Chondrocyte (in vitro differentiated cells): ENCODE results near the gene SKOR1. TPM values are rescaled to one million over a fixed set of nuclear protein-coding genes. Genes with fewer than 3 reads are reported as not detected.
A peak's percentile ranks its signal among the peaks of the same experiment; 100 is the strongest.

ENCODE experiments used
- DNase-seq: peaks from one replicate; pipeline ENCODE4 v3.0.0; 2021; ENCODE audit warnings: mixed read lengths, low spot score
- H3K27ac Mint-ChIP-seq: one replicate; pipeline ENCODE4 v1.8.0; 2021; ENCODE audit warnings: mild to moderate bottlenecking, moderate library complexity, mixed read lengths; ENCODE audit not compliant: unreplicated experiment
- H3K27me3 Mint-ChIP-seq: 2 replicates; pipeline ENCODE4 v1.8.0; 2021; ENCODE audit warnings: low read depth, mixed read lengths
- H3K36me3 Mint-ChIP-seq: 2 replicates; pipeline ENCODE4 v1.8.0; 2021; ENCODE audit warnings: low read depth, mixed read lengths
- H3K4me1 Mint-ChIP-seq: 2 replicates; pipeline ENCODE4 v1.8.0; 2021; ENCODE audit warnings: low read depth, mild to moderate bottlenecking, mixed read lengths
- H3K4me3 Mint-ChIP-seq: one replicate; pipeline ENCODE4 v1.8.0; 2021; ENCODE audit warnings: mild to moderate bottlenecking, moderate library complexity, mixed read lengths; ENCODE audit not compliant: unreplicated experiment
- H3K9me3 Mint-ChIP-seq: 2 replicates; pipeline ENCODE4 v1.8.0; 2021; ENCODE audit warnings: low read depth, mixed read lengths
- total RNA-seq: library from RNA; stranded (reverse); gene quantifications from 3 replicates; pipeline ENCODE4 v1.2.1, GENCODE V29; 2021
- TF ChIP-seq, protein P1 (sequence below): fragments of 200-600 bp; sonication (generic); IDR thresholded peaks from 2 replicates; pipeline ENCODE4 v1.5.0; 2021; ENCODE audit warnings: antibody characterized with exemption, mild to moderate bottlenecking, moderate library complexity

SKOR1 gene
- total RNA-seq, 1 donor from 2014 or later, result 0.22 TPM

DNA sequence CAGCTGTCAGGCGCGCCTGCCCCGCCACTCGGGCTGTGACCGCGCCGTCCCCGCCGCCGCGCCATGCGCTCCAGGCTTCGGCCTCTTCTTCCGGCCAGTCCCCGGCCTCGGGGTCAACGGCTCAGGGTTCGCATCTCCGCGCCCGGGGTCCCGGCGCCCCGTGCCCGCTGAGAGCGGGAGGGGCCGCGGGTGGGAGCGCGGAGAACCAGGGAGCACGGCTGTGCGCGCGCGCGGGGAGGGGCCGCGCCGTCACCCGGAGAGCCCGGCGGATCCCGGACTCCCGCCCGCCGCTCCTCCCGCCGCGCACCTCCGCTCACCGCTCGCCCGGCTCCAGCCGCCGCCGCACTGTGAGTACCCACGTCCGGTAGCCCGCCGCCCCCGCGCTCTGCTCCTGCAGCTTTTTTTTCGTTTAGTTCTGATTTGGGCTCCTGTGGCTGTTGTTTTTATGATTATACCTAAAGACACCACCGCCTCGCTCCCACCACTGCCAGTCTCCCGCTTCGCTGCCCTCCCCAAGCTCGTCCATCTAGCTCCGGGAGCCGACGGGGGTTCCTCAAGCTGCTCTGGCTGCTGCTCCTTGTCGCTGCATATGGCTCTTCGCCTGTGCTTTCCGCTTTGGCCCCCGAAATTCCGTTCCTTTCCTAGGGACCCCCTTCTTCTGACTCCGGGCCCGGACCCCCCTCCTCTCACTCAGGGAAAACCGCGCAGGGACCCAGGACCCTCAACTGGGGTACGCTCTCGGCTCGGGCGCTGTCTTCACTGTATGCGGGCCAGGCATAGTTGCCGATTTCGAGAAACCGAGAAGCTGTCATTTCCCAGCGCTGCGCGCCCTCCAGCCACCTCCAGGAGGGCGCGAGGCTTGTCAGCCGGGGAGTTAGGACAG, 1.8 kb upstream of the SKOR1 start:
- Mint-ChIP-seq H3K36me3 (peaks cover 4% of the 10 kb centered on the region), H3K9me3 (no peaks in the 10 kb centered on the region), H3K27me3 (peaks cover 62% of the 10 kb centered on the region), H3K27ac (no peak overlapping the region), H3K4me3 (peak overlapping the region; percentile 57), H3K4me1 (peaks cover 38% of the 10 kb centered on the region)
- DNase-seq, result peak; percentile 72
- TF ChIP-seq, protein P1, sequence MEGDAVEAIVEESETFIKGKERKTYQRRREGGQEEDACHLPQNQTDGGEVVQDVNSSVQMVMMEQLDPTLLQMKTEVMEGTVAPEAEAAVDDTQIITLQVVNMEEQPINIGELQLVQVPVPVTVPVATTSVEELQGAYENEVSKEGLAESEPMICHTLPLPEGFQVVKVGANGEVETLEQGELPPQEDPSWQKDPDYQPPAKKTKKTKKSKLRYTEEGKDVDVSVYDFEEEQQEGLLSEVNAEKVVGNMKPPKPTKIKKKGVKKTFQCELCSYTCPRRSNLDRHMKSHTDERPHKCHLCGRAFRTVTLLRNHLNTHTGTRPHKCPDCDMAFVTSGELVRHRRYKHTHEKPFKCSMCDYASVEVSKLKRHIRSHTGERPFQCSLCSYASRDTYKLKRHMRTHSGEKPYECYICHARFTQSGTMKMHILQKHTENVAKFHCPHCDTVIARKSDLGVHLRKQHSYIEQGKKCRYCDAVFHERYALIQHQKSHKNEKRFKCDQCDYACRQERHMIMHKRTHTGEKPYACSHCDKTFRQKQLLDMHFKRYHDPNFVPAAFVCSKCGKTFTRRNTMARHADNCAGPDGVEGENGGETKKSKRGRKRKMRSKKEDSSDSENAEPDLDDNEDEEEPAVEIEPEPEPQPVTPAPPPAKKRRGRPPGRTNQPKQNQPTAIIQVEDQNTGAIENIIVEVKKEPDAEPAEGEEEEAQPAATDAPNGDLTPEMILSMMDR, result no peak

DNA sequence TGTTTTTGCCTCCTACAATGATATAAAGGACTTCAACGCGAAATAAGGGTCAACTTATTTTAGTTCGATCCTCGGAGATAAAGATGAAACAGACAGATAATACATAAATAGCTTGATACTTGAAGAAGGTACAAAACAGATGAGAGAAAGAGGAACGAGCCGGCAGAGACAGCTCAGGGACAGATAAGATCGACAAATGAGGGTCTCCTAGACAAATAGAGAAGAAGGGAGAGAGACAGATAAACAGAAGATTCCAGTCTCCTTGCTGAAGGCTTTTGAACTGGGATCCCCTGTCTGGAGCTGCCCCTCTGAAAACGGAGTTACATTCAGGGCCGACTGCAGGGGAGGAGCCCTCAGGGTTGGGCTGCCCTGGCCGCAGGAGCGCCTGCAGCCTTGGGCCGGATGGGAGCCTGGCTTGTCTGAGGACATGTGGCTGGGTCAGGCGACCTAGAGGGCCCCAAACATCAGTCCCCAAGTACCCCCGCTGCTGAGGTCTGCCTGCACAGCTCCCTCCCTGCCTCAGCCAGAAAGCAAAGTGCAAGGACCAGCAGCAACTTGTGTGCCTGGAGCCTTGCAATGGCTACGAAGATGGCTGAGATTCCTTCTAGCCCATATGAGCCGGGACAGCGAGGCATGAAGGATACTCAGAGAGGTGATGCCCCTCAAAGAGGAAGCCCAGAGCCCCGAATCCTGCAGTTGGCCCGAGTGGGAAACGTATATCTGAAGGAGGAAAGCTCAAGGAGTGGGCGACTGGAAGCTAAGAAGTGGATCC, 926 bp upstream of the SKOR1 start:
- TF ChIP-seq, protein P1, result no peak
- peaks cover 64% of the 10 kb centered on the region for H3K27me3 Mint-ChIP-seq
- no peak overlapping the region for H3K27ac Mint-ChIP-seq
- no peaks in the 10 kb centered on the region for H3K9me3 Mint-ChIP-seq
- peaks cover 42% of the 10 kb centered on the region for H3K4me1 Mint-ChIP-seq
- peak; percentile 79 for DNase-seq
- peak overlapping the region; percentile 3 for H3K4me3 Mint-ChIP-seq
- peaks cover 6% of the 10 kb centered on the region for H3K36me3 Mint-ChIP-seq

DNA sequence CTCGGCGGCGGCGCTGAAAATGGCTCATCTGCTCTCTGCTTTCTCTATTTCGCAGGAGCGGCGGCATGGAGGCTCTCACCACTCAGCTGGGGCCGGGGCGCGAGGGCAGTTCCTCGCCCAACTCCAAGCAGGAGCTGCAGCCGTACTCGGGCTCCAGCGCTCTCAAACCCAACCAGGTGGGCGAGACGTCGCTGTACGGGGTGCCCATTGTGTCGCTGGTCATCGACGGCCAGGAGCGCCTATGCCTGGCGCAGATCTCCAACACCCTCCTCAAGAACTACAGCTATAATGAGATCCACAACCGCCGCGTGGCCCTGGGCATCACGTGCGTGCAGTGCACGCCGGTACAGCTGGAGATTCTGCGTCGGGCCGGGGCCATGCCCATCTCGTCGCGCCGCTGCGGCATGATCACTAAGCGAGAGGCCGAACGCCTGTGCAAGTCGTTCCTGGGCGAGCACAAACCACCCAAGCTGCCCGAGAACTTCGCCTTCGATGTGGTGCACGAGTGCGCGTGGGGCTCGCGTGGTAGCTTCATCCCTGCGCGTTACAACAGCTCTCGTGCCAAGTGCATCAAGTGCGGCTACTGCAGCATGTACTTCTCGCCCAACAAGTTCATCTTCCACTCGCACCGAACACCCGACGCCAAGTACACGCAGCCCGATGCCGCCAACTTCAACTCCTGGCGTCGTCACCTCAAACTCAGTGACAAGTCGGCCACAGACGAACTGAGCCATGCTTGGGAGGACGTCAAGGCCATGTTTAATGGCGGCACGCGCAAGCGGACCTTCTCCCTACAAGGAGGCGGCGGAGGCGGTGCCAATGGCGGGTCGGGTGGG, 790 bp downstream of the SKOR1 start:
- peak; percentile 84 for DNase-seq
- peak overlapping the region; percentile 52 for H3K4me3 Mint-ChIP-seq
- peaks cover 6% of the 10 kb centered on the region for H3K36me3 Mint-ChIP-seq
- H3K27ac Mint-ChIP-seq, result no peak overlapping the region
- H3K27me3 Mint-ChIP-seq, result peaks cover 64% of the 10 kb centered on the region
- H3K9me3 Mint-ChIP-seq, result no peaks in the 10 kb centered on the region
- H3K4me1 Mint-ChIP-seq, result peaks cover 42% of the 10 kb centered on the region
- TF ChIP-seq, protein P1, result no peak

DNA sequence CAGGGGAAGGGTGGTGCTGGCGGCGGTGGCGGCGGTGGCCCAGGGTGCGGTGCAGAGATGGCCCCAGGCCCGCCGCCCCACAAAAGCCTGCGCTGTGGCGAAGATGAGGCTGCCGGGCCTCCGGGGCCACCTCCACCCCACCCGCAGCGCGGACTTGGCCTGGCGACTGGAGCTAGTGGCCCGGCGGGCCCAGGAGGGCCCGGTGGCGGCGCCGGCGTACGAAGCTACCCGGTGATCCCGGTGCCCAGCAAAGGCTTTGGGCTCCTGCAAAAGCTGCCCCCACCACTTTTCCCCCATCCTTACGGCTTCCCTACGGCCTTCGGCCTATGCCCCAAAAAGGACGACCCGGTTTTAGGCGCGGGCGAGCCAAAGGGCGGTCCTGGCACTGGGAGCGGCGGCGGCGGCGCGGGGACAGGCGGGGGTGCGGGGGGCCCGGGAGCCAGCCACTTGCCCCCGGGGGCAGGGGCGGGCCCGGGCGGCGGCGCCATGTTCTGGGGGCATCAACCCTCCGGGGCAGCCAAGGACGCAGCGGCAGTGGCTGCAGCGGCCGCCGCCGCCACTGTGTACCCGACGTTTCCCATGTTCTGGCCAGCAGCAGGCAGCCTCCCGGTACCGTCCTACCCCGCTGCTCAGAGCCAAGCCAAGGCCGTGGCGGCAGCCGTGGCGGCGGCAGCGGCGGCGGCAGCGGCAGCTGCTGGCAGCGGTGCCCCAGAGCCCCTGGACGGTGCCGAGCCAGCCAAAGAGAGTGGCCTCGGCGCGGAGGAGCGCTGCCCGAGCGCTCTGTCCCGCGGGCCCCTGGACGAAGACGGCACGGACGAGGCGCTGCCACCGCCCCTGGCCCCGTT, 1.6 kb downstream of the SKOR1 start:
- Mint-ChIP-seq H3K36me3 (peaks cover 6% of the 10 kb centered on the region), H3K4me3 (no peak overlapping the region), H3K27me3 (peaks cover 60% of the 10 kb centered on the region), H3K9me3 (no peaks in the 10 kb centered on the region), H3K4me1 (peaks cover 38% of the 10 kb centered on the region), H3K27ac (no peak overlapping the region)
- DNase-seq, result peak; percentile 71
- TF ChIP-seq, protein P1, result no peak
